H9 (cell line): Measurements from ENCODE around the gene CD28. TPM values are rescaled to one million over a fixed set of nuclear protein-coding genes. Genes with fewer than 3 reads are reported as not detected.

Experiments used
- DNase-seq: peaks from one replicate; pipeline ENCODE4 v3.0.0-alpha.2; 2017
- H2AFZ ChIP-seq: one replicate; pipeline ENCODE4 v1.6.1; 2013; ENCODE audit warnings: mild to moderate bottlenecking, low read length, control low read depth, moderate library complexity
- H2AK5ac ChIP-seq: 2 replicates; pipeline ENCODE4 v1.6.1; 2013; ENCODE audit warnings: low read length, control low read depth, mixed read lengths; ENCODE audit not compliant: insufficient read length
- H2BK120ac ChIP-seq: one replicate; pipeline ENCODE4 v1.6.1; 2013; ENCODE audit warnings: low read depth, mild to moderate bottlenecking, low read length, control low read depth, inconsistent platforms; ENCODE audit not compliant: poor library complexity, severe bottlenecking
- H2BK12ac ChIP-seq: 2 replicates; pipeline ENCODE4 v1.6.1; 2013; ENCODE audit warnings: low read length, control low read depth, mixed read lengths, low read depth; ENCODE audit not compliant: insufficient read length
- H2BK15ac ChIP-seq: 2 replicates; pipeline ENCODE4 v1.6.1; 2013; ENCODE audit warnings: low read depth, low read length, control low read depth
- H2BK20ac ChIP-seq: one replicate; pipeline ENCODE4 v1.6.1; 2013; ENCODE audit warnings: low read depth, mild to moderate bottlenecking, low read length, control low read depth, inconsistent platforms; ENCODE audit not compliant: poor library complexity, severe bottlenecking
- H2BK5ac ChIP-seq: 2 replicates; pipeline ENCODE4 v1.6.1; 2013; ENCODE audit warnings: low read length, control low read depth, mixed read lengths; ENCODE audit not compliant: insufficient read length
- H3K14ac ChIP-seq: 2 replicates; pipeline ENCODE4 v1.6.1; 2013; ENCODE audit warnings: low read length, control low read depth; ENCODE audit not compliant: insufficient read depth
- H3K18ac ChIP-seq: 2 replicates; pipeline ENCODE4 v1.6.1; 2013; ENCODE audit warnings: low read depth, mild to moderate bottlenecking, mixed read lengths, low read length, control low read depth; ENCODE audit not compliant: insufficient read length
- H3K23ac ChIP-seq: 2 replicates; pipeline ENCODE4 v1.6.1; 2013; ENCODE audit warnings: low read length, control low read depth, mixed read lengths, low read depth; ENCODE audit not compliant: insufficient read length
- H3K23me2 ChIP-seq: 2 replicates; pipeline ENCODE4 v1.6.1; 2013; ENCODE audit warnings: low read depth, mild to moderate bottlenecking, mixed read lengths, low read length, control low read depth; ENCODE audit not compliant: insufficient read length, poor library complexity, severe bottlenecking
- H3K27ac ChIP-seq: 2 replicates; pipeline ENCODE4 v1.5.1; 2013; ENCODE audit warnings: low read length, control low read depth, mixed read lengths, low read depth; ENCODE audit not compliant: insufficient read length
- H3K27me3 ChIP-seq: 2 replicates; pipeline ENCODE4 v1.6.1; 2013; ENCODE audit warnings: low read length, control low read depth, inconsistent platforms; ENCODE audit not compliant: insufficient read depth
- H3K4ac ChIP-seq: 2 replicates; pipeline ENCODE4 v1.6.1; 2013; ENCODE audit warnings: low read depth, mild to moderate bottlenecking, control low read depth, inconsistent platforms, low read length, moderate library complexity
- H3K4me1 ChIP-seq: 2 replicates; pipeline ENCODE4 v1.6.1; 2013; ENCODE audit warnings: low read length, control low read depth, inconsistent platforms; ENCODE audit not compliant: insufficient read depth
- H3K4me2 ChIP-seq: 2 replicates; pipeline ENCODE4 v1.6.1; 2013; ENCODE audit warnings: low read length, control low read depth, mixed read lengths; ENCODE audit not compliant: insufficient read length, insufficient read depth
- H3K56ac ChIP-seq: 2 replicates; pipeline ENCODE4 v1.6.1; 2013; ENCODE audit warnings: low read depth, mild to moderate bottlenecking, mixed read lengths, low read length, control low read depth; ENCODE audit not compliant: insufficient read length
- H3K79me1 ChIP-seq: 2 replicates; pipeline ENCODE4 v1.6.1; 2013; ENCODE audit warnings: low read depth, mild to moderate bottlenecking, moderate library complexity, low read length, control low read depth, inconsistent platforms; ENCODE audit not compliant: insufficient read depth, poor library complexity, severe bottlenecking
- H3K79me2 ChIP-seq: 2 replicates; pipeline ENCODE4 v1.6.1; 2013; ENCODE audit warnings: low read length, control low read depth, inconsistent platforms; ENCODE audit not compliant: insufficient read depth
- H3K9ac ChIP-seq: 2 replicates; pipeline ENCODE4 v1.6.1; 2013; ENCODE audit warnings: low read length, control low read depth, mixed read lengths; ENCODE audit not compliant: insufficient read length; ENCODE audit errors: extremely low read depth
- H3K9me3 ChIP-seq: one replicate; pipeline ENCODE4 v1.6.1; 2013; ENCODE audit warnings: low read depth, low read length, inconsistent platforms; ENCODE audit not compliant: control insufficient read depth
- H3T11ph ChIP-seq: one replicate; pipeline ENCODE4 v1.6.1; 2013; ENCODE audit warnings: mild to moderate bottlenecking, low read length, control low read depth, inconsistent platforms
- H4K20me1 ChIP-seq: one replicate; pipeline ENCODE4 v1.6.1; 2013; ENCODE audit not compliant: control insufficient read depth, insufficient read length, insufficient read depth
- H4K5ac ChIP-seq: 2 replicates; pipeline ENCODE4 v1.6.1; 2013; ENCODE audit warnings: low read depth, mild to moderate bottlenecking, mixed read lengths, low read length, control low read depth; ENCODE audit not compliant: insufficient read length
- H4K8ac ChIP-seq: replicated peaks from 2 replicates; pipeline ENCODE4 v1.6.1; 2013; ENCODE audit warnings: low read length, control low read depth, mixed read lengths, low read depth; ENCODE audit not compliant: insufficient read length
- H4K91ac ChIP-seq: 2 replicates; pipeline ENCODE4 v1.6.1; 2013; ENCODE audit warnings: low read depth, mild to moderate bottlenecking, moderate library complexity, mixed read lengths, low read length, control low read depth; ENCODE audit not compliant: insufficient read length
- H3K27ac Mint-ChIP-seq, 3 experiments: 2 replicates in 2 of 3; 3 replicates in 1 of 3; pipeline ENCODE4 v1.8.0; 2020 to 2021; ENCODE audit warnings: mixed read lengths in 3 of 3, mild to moderate bottlenecking in 1 of 3, moderate library complexity in 1 of 3
- H3K27me3 Mint-ChIP-seq: 2 replicates; pipeline ENCODE4 v1.8.0; 2021; ENCODE audit warnings: low read depth, mild to moderate bottlenecking, moderate library complexity, mixed read lengths
- H3K36me3 Mint-ChIP-seq, 3 experiments: 2 replicates in 2 of 3; 3 replicates in 1 of 3; pipeline ENCODE4 v1.8.0; 2020 to 2021; ENCODE audit warnings: low read depth in 3 of 3, mixed read lengths in 3 of 3; ENCODE audit not compliant: insufficient read depth in 1 of 3
- H3K4me1 Mint-ChIP-seq, 2 experiments: 2 replicates each; pipeline ENCODE4 v1.8.0; 2020; ENCODE audit warnings: mixed read lengths in 2 of 2
- H3K4me3 Mint-ChIP-seq, 2 experiments: 2 replicates in 1 of 2; 3 replicates in 1 of 2; pipeline ENCODE4 v1.8.0; 2020 to 2021; ENCODE audit warnings: mild to moderate bottlenecking in 2 of 2, mixed read lengths in 2 of 2, moderate library complexity in 1 of 2
- H3K9me3 Mint-ChIP-seq, 2 experiments: 2 replicates in 1 of 2; 3 replicates in 1 of 2; pipeline ENCODE4 v1.8.0; 2020; ENCODE audit warnings: mild to moderate bottlenecking in 2 of 2, mixed read lengths in 2 of 2, moderate library complexity in 1 of 2
- CTCF ChIP-seq: fragments of 200-600 bp; sonication (generic); conservative IDR thresholded peaks from 3 replicates; pipeline ENCODE4 v1.8.0; 2021; ENCODE audit warnings: antibody characterized with exemption, mild to moderate bottlenecking
- WGBS: extraction: QIAGEN DNeasy Blood & Tissue Kit; methylation state at CpG from one replicate; pipeline ENCODE4 v1.1.7; 2013; ENCODE audit warnings: missing lambda C conversion rate, low lambda C conversion rate, mixed read lengths; ENCODE audit not compliant: insufficient read length; ENCODE audit errors: extremely low coverage; 5-methylcytosine and 5-hydroxymethylcytosine counted together
- total RNA-seq: library from RNA; stranded (reverse); gene quantifications from 2 replicates; pipeline ENCODE4 v1.2.1, GENCODE V29; 2021

Gene CD28
- total RNA-seq, 1 experiment from 2014 or later: not detected

- H3K9me3 ChIP-seq: no peaks in the 10 kb centered on the region
- no peak overlapping the region for H3K4me2 ChIP-seq
- H3T11ph ChIP-seq: no peak overlapping the region
- H3K18ac ChIP-seq: no peak overlapping the region
- H3K56ac ChIP-seq: no peak overlapping the region
- no peak overlapping the region for H4K8ac ChIP-seq
- Mint-ChIP-seq H3K27ac (no peak overlapping the region), H3K4me1 (peaks cover 14 to 21% of the 10 kb centered on the region in 2 experiments), H3K4me3 (no peak overlapping the region), H3K36me3 (no peaks in the 10 kb centered on the region), H3K9me3 (no peaks in the 10 kb centered on the region), H3K27me3 (no peaks in the 10 kb centered on the region; the same call in 1 of the 2 replicates)
- H3K23me2 ChIP-seq: no peaks in the 10 kb centered on the region
- H3K27me3 ChIP-seq: no peaks in the 10 kb centered on the region
- DNase-seq: no peak
- no peaks in the 10 kb centered on the region for H3K79me1 ChIP-seq
- H3K79me2 ChIP-seq: no peaks in the 10 kb centered on the region
- H3K4me1 ChIP-seq: no peaks in the 10 kb centered on the region
- no peak overlapping the region for H4K5ac ChIP-seq
- no peak overlapping the region for H2AK5ac ChIP-seq
- WGBS: no CpG with 5 or more reads among the region's 1 CpG
- H2BK15ac ChIP-seq: no peak overlapping the region
- no peak overlapping the region for H3K14ac ChIP-seq
- no peak overlapping the region for H3K27ac ChIP-seq
- no peak overlapping the region for H2BK12ac ChIP-seq
- H2BK5ac ChIP-seq: no peak overlapping the region
- no peaks in the 10 kb centered on the region for H4K20me1 ChIP-seq
- H4K91ac ChIP-seq: no peak overlapping the region
- H2BK120ac ChIP-seq: no peak overlapping the region
- no peak overlapping the region for H3K9ac ChIP-seq
- no peak overlapping the region for H2AFZ ChIP-seq
- H3K23ac ChIP-seq: no peak overlapping the region
- no peak for TF ChIP-seq CTCF
- no peak overlapping the region for H2BK20ac ChIP-seq
- no peak overlapping the region for H3K4ac ChIP-seq
Measured at GRCh38 chr2:203737360-203737759, 30.9 kb downstream of the CD28 start.
